SK-N-SH (cell line): ENCODE results near the gene MAEA.

Experiments used
- MXI1 ChIP-seq: IDR thresholded peaks from 2 replicates; pipeline ENCODE4 v1.6.1; 2012; ENCODE audit warnings: mild to moderate bottlenecking, low read depth, low read length, improper control_type of control experiment
- POLR2AphosphoS5 ChIP-seq: IDR thresholded peaks from 2 replicates; pipeline ENCODE4 v1.6.1; 2012; ENCODE audit warnings: low read depth, low read length
- TF ChIP-seq, protein P1 (sequence below): fragments of 200-600 bp; sonication (generic); IDR thresholded peaks from 2 replicates; pipeline ENCODE4 v1.6.1; 2017; ENCODE audit warnings: antibody characterized with exemption, mild to moderate bottlenecking, moderate library complexity

DNA sequence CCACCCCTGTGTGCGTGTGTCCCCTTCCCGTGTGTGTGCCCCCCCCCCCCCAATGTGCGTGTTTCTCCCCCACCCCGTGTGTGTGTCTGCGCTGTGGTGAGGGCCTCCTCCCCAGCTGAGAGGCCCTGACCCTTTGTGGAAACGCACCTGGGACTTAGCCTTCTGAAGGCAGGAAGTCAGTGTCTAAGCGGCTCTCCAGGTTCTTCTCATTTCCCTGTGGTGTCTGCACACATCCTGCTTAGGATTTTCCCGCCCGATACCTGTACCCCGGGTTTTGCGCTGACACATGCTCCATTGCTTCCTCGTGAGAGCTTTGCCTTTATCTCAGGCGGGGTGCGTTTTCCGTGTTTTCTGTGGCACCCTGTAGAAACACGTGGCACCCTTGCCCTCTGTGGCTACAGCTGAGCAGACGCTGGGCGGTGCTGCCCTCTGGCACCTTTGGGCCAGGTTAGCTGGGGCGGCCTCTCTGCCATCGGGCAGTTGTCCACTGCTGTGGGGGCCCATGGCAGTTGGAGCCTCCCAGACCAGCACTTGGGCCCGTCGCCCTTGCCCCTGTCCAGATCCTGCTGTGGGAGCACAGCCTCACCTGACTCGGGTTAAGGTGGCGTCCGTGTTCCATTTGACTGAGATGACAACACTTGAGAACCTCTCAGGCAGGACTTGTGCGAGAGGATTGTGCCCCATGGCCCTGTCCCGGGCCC lies 26.3 kb downstream of the MAEA start:
- TF ChIP-seq, protein P1, sequence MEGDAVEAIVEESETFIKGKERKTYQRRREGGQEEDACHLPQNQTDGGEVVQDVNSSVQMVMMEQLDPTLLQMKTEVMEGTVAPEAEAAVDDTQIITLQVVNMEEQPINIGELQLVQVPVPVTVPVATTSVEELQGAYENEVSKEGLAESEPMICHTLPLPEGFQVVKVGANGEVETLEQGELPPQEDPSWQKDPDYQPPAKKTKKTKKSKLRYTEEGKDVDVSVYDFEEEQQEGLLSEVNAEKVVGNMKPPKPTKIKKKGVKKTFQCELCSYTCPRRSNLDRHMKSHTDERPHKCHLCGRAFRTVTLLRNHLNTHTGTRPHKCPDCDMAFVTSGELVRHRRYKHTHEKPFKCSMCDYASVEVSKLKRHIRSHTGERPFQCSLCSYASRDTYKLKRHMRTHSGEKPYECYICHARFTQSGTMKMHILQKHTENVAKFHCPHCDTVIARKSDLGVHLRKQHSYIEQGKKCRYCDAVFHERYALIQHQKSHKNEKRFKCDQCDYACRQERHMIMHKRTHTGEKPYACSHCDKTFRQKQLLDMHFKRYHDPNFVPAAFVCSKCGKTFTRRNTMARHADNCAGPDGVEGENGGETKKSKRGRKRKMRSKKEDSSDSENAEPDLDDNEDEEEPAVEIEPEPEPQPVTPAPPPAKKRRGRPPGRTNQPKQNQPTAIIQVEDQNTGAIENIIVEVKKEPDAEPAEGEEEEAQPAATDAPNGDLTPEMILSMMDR: no peak
- TF ChIP-seq MXI1 (no peak), POLR2AphosphoS5 (no peak)
